ENCODE results near the gene KRTAP10-9.
"Not testable (repeated sequence)": the region's sequence is repeated elsewhere in the genome, so short reads cannot be mapped to it uniquely, and the experiment has no call there.

DNA sequence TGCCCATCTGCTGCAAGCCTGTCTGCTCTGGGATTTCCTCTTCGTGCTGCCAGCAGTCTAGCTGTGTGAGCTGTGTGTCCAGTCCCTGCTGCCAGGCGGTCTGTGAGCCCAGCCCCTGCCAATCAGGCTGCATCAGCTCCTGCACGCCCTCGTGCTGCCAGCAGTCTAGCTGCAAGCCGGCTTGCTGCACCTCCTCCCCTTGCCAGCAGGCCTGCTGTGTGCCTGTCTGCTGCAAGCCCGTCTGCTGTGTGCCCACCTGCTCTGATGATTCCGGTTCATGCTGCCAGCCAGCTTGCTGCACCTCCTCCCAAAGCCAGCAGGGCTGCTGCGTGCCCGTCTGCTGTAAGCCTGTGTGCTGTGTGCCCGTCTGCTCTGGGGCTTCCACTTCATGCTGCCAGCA lies 25.8 kb upstream of the KRTAP10-9 start:
- TF ChIP-seq, protein P1, sequence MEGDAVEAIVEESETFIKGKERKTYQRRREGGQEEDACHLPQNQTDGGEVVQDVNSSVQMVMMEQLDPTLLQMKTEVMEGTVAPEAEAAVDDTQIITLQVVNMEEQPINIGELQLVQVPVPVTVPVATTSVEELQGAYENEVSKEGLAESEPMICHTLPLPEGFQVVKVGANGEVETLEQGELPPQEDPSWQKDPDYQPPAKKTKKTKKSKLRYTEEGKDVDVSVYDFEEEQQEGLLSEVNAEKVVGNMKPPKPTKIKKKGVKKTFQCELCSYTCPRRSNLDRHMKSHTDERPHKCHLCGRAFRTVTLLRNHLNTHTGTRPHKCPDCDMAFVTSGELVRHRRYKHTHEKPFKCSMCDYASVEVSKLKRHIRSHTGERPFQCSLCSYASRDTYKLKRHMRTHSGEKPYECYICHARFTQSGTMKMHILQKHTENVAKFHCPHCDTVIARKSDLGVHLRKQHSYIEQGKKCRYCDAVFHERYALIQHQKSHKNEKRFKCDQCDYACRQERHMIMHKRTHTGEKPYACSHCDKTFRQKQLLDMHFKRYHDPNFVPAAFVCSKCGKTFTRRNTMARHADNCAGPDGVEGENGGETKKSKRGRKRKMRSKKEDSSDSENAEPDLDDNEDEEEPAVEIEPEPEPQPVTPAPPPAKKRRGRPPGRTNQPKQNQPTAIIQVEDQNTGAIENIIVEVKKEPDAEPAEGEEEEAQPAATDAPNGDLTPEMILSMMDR (IDR thresholded peaks at IDR 0.05) = not testable (repeated sequence)
- TF ChIP-seq POLR2A (IDR thresholded peaks at IDR 0.05) = not testable (repeated sequence)

Measured in heart left ventricle (tissue), 13 donors.